Measurements from ENCODE around the gene DNAJC28.

DNAJC28 gene

GRCh38 chr21:33492571-33492970, 1.1 kb upstream of the DNAJC28 start:
- no peaks in the 10 kb centered on the region for H3K36me3 ChIP-seq (ENCODE audit: control insufficient read depth in 2 of 2, insufficient read depth in 1 of 2, low read length in 2 of 2)
- POLR2A ChIA-PET: interaction anchor here (1.4 to 5.0 kb wide), 2 partner anchors 12 to 16 kb away, joined by 7 to 154 read pairs; partner anchors contain the start of gene TMEM50B
- no peak overlapping the region for H3K27ac ChIP-seq (ENCODE audit: extremely low read depth, low read depth, low read length)
- H3K4me3 ChIP-seq (ENCODE audit: low read depth, low read length): no peak overlapping the region
- no peak for TF ChIP-seq ZNF114 (tag by site-specific recombination; IDR thresholded peaks at IDR 0.05)
- TF ChIP-seq EGR2 (tag by site-specific recombination; IDR thresholded peaks at IDR 0.05; ENCODE audit: low read depth): no peak
- no peak for TF ChIP-seq ZNF175 (tag by site-specific recombination; IDR thresholded peaks at IDR 0.05)
- TF ChIP-seq ZBTB1 (tag by site-specific recombination; IDR thresholded peaks at IDR 0.05): no peak
- TF ChIP-seq ZNF133 (tag by site-specific recombination; IDR thresholded peaks at IDR 0.05): no peak
- no peak for TF ChIP-seq MEIS1 (CRISPR knock-in tag; IDR thresholded peaks at IDR 0.05; ENCODE audit: borderline replicate concordance)
- no peak for TF ChIP-seq REST (tag by site-specific recombination; IDR thresholded peaks at IDR 0.05)
- TF ChIP-seq ZBTB11 (tag by site-specific recombination; conservative IDR thresholded peaks at IDR 0.05; ENCODE audit: low read depth): no peak
- no peak for TF ChIP-seq KLF7 (tag by site-specific recombination; IDR thresholded peaks at IDR 0.05; ENCODE audit: borderline replicate concordance)
- TF ChIP-seq ZNF132 (tag by site-specific recombination; IDR thresholded peaks at IDR 0.05; ENCODE audit: borderline replicate concordance): no peak
- TF ChIP-seq ZSCAN30 (tag by site-specific recombination; IDR thresholded peaks at IDR 0.05): no peak
- TF ChIP-seq OVOL3 (tag by site-specific recombination; IDR thresholded peaks at IDR 0.05): no peak
- no peak for TF ChIP-seq ZNF48 (tag by site-specific recombination; IDR thresholded peaks at IDR 0.05)
- TF ChIP-seq ZNF549 (tag by site-specific recombination; IDR thresholded peaks at IDR 0.05): no peak
- TF ChIP-seq ZNF157 (tag by site-specific recombination; IDR thresholded peaks at IDR 0.05): no peak
- no peak for TF ChIP-seq SETDB1 (IDR thresholded peaks at IDR 0.05; ENCODE audit: insufficient read length, low read length)
- H3K4me1 ChIP-seq (ENCODE audit: control insufficient read depth, insufficient read depth, low read length): no peaks in the 10 kb centered on the region; the same call in 1 of the 2 replicates
- H3K9me3 ChIP-seq (ENCODE audit: control insufficient read depth, insufficient read depth, low read depth, low read length): no peaks in the 10 kb centered on the region
- CTCF ChIA-PET: no interaction called here

GRCh38 chr21:33490991-33491372, 534 bp downstream of the DNAJC28 start:
- ChIA-PET POLR2A (interaction anchor here (0.8 to 5.0 kb wide), 12 partner anchors 9 to 166 kb away, joined by 3 to 154 read pairs (median 4); partner anchors contain the start of genes DONSON, IFNAR1, SON and TMEM50B), CTCF (interaction anchor here (0.5 to 2.1 kb wide), 5 partner anchors 10 to 291 kb away, joined by 3 to 16 read pairs (median 4); partner anchors contain the start of gene TMEM50B)
- TF ChIP-seq ZNF350 (tag by site-specific recombination; IDR thresholded peaks at IDR 0.05) (no peak), ZNF391 (tag by site-specific recombination; IDR thresholded peaks at IDR 0.05; ENCODE audit: borderline replicate concordance, low read depth) (0 out of 2 replicates have a peak, but pooled peaks have one; percentile 7), YY1 (tag by site-specific recombination; IDR thresholded peaks at IDR 0.05) (no peak), ZBTB44 (tag by site-specific recombination; IDR thresholded peaks at IDR 0.05) (0 out of 2 replicates have a peak, but pooled peaks have one; percentile 4)
- Histone ChIP-seq H3K9me3 (ENCODE audit: control insufficient read depth, insufficient read depth, low read depth, low read length) (no peaks in the 10 kb centered on the region), H3K4me3 (ENCODE audit: low read depth, low read length) (peak overlapping the region; percentile 84), H3K36me3 (ENCODE audit: control insufficient read depth in 2 of 2, insufficient read depth in 1 of 2, low read length in 2 of 2) (no peaks in the 10 kb centered on the region), H3K27ac (ENCODE audit: extremely low read depth, low read depth, low read length) (peak overlapping the region; percentile 38; the same call in 1 of the 2 replicates), H3K4me1 (ENCODE audit: control insufficient read depth, insufficient read depth, low read length) (no peaks in the 10 kb centered on the region; the same call in 1 of the 2 replicates)
